Endothelial cell of umbilical vein (primary cell): Measurements from ENCODE around the gene CFAP161. TPM values are rescaled to one million over a fixed set of nuclear protein-coding genes. Genes with fewer than 3 reads are reported as not detected.

Experiments
- BruUV-seq: library from RNA; stranded (reverse); fragments of 400-500 nt; replicated peaks from 2 replicates; lab custom pipeline; 2021; lab: Mats Ljungman, UMichigan
- CTCF ChIA-PET: fragments of 300-600, 350-600 bp; sonication (Branson Sonifier 250); formaldehyde crosslinking; loops from one replicate; lab custom pipeline; 2021; ENCODE audit warnings: antibody characterized with exemption, inconsistent platforms; lab: Charles Lee
- POLR2A ChIA-PET: fragments of 300-600, 350-600 bp; sonication (Branson Sonifier 250); formaldehyde crosslinking; loops from one replicate; lab custom pipeline; 2021; ENCODE audit warnings: antibody characterized with exemption, inconsistent platforms; lab: Charles Lee
- DNase-seq: peaks from one replicate; pipeline ENCODE4 v3.0.0-alpha.2; 2011; ENCODE audit warnings: low read depth, low spot score
- FAIRE-seq: peaks from 2 replicates; lab custom pipeline; 2011; peaks lifted over from hg19 to GRCh38; lab: Jason Lieb, UNC
- H2AFZ ChIP-seq: 2 replicates; pipeline ENCODE4 v1.6.0; 2012; ENCODE audit warnings: low read depth, low read length, control low read depth, inconsistent platforms
- H3K27ac ChIP-seq: 2 replicates; pipeline ENCODE4 v1.5.1; 2011; ENCODE audit warnings: low read depth, mild to moderate bottlenecking, control low read depth, low read length, moderate library complexity; ENCODE audit not compliant: insufficient read depth
- H3K27me3 ChIP-seq, 2 experiments: 2 replicates each; pipeline versions ENCODE4 v1.6.0 to v1.6.1; 2011; ENCODE audit warnings: low read length in 2 of 2, mixed read lengths in 1 of 2; ENCODE audit not compliant: control insufficient read depth in 2 of 2, insufficient read depth in 2 of 2
- H3K36me3 ChIP-seq, 2 experiments: 2 replicates in 1 of 2; 3 replicates in 1 of 2; pipeline ENCODE4 v1.5.1; 2011; ENCODE audit warnings: low read length in 2 of 2, mild to moderate bottlenecking in 1 of 2, moderate library complexity in 1 of 2; ENCODE audit not compliant: control insufficient read depth in 2 of 2, insufficient read depth in 2 of 2; ENCODE audit errors: extremely low read depth in 1 of 2
- H3K4me1 ChIP-seq: 3 replicates; pipeline ENCODE4 v1.5.1; 2011; ENCODE audit warnings: mild to moderate bottlenecking, low read length; ENCODE audit not compliant: control insufficient read depth, insufficient read depth; ENCODE audit errors: extremely low read depth
- H3K4me2 ChIP-seq: 2 replicates; pipeline ENCODE4 v1.6.1; 2011; ENCODE audit warnings: low read length, control low read depth, mixed read lengths; ENCODE audit not compliant: insufficient read depth
- H3K4me3 ChIP-seq, 3 experiments: fragments of 200-600 bp in 1 of 3; sonication (generic), shearing (Covaris generic) in 1 of 3; replicated peaks in 1 of 3; 2 replicates each; pipeline ENCODE4 v1.5.1; 2011 to 2016; ENCODE audit warnings: control low read depth in 3 of 3, low read length in 3 of 3, mild to moderate bottlenecking in 2 of 3, inconsistent platforms in 1 of 3, low read depth in 1 of 3, moderate library complexity in 1 of 3; ENCODE audit not compliant: insufficient read depth in 1 of 3
- H3K79me2 ChIP-seq: 2 replicates; pipeline ENCODE4 v1.6.0; 2012; ENCODE audit warnings: low read length, inconsistent platforms; ENCODE audit not compliant: control insufficient read depth, insufficient read depth
- H3K9ac ChIP-seq: replicated peaks from 2 replicates; pipeline ENCODE3; 2011; ENCODE audit warnings: low read length, control low read depth; ENCODE audit not compliant: insufficient read depth; ENCODE audit errors: extremely low read depth
- H3K9me1 ChIP-seq: replicated peaks from 3 replicates; pipeline ENCODE4 v1.6.0; 2011; ENCODE audit warnings: mild to moderate bottlenecking, low read length; ENCODE audit not compliant: control insufficient read depth, insufficient read depth; ENCODE audit errors: extremely low read depth
- H3K9me3 ChIP-seq: replicated peaks from 2 replicates; pipeline ENCODE4 v1.5.1; 2012; ENCODE audit warnings: low read length, inconsistent platforms; ENCODE audit not compliant: control insufficient read depth, insufficient read depth
- H4K20me1 ChIP-seq: replicated peaks from 2 replicates; pipeline ENCODE3; 2011; ENCODE audit warnings: mild to moderate bottlenecking, low read length; ENCODE audit not compliant: control insufficient read depth, insufficient read depth; ENCODE audit errors: extremely low read depth
- CTCF ChIP-seq, 2 donors: IDR thresholded peaks; 1 replicate in 1 of 2; 2 replicates in 1 of 2; pipeline ENCODE4 v1.5.1; 2011; ENCODE audit warnings: low read length in 2 of 2, mild to moderate bottlenecking in 2 of 2, moderate library complexity in 2 of 2, control low read depth in 1 of 2, inconsistent platforms in 1 of 2, low read depth in 1 of 2; ENCODE audit not compliant: insufficient read depth in 1 of 2; ENCODE audit errors: extremely low read depth in 1 of 2
- EZH2 ChIP-seq: IDR thresholded peaks from 2 replicates; pipeline ENCODE4 v1.6.1; 2012; ENCODE audit warnings: borderline replicate concordance, low read depth, mild to moderate bottlenecking, moderate library complexity, low read length, inconsistent platforms; ENCODE audit not compliant: severe bottlenecking
- FOS ChIP-seq: IDR thresholded peaks from 2 replicates; pipeline ENCODE4 v1.6.1; 2011; ENCODE audit warnings: mild to moderate bottlenecking, low read length, moderate library complexity, borderline replicate concordance; ENCODE audit not compliant: insufficient read depth
- GATA2 ChIP-seq: IDR thresholded peaks from 2 replicates; pipeline ENCODE4 v1.7.0; 2011; ENCODE audit warnings: low read depth, mild to moderate bottlenecking, moderate library complexity, mixed read lengths, low read length; ENCODE audit not compliant: insufficient read length, insufficient read depth
- JUN ChIP-seq: IDR thresholded peaks from 2 replicates; pipeline ENCODE4 v1.6.1; 2011; ENCODE audit warnings: borderline replicate concordance, low read depth; ENCODE audit not compliant: insufficient read length, insufficient read depth
- MAX ChIP-seq: IDR thresholded peaks from 2 replicates; pipeline ENCODE4 v1.6.1; 2011; ENCODE audit not compliant: insufficient read depth, insufficient read length
- MYC ChIP-seq: IDR thresholded peaks from one replicate; pipeline ENCODE4 v1.6.1; 2011; ENCODE audit warnings: mild to moderate bottlenecking, low read depth, low read length
- POLR2A ChIP-seq: IDR thresholded peaks from 2 replicates; pipeline ENCODE4 v1.6.1; 2012; ENCODE audit warnings: low read depth, mild to moderate bottlenecking, control low read depth, low read length
- POLR2AphosphoS5 ChIP-seq: IDR thresholded peaks from 2 replicates; pipeline ENCODE4 v1.6.1; 2012; ENCODE audit warnings: low read depth, mild to moderate bottlenecking, control low read depth, low read length, moderate library complexity; ENCODE audit not compliant: insufficient read depth
- dilution Hi-C: fragments of 300-500 bp; cut with MboI; formaldehyde crosslinking; loops from one replicate; pipeline ENCODE4 v1.15.0; 2019; ENCODE audit warnings: low sequenced_read_pairs; ENCODE audit not compliant: extremely low pct_ligation_motif_present
- intact Hi-C: fragments of 100-400 bp; cut with micrococcal nuclease; formaldehyde crosslinking; loops from one replicate; pipeline ENCODE4 v1.10.0; 2022
- polyA plus RNA-seq, 4 experiments: library from polyadenylated mRNA; depleted of rRNA in 3 of 4; stranded (reverse) in 3 of 4; unstranded in 1 of 4; fragments of >200 nt; gene quantifications; 2 replicates each; pipeline versions ENCODE4 v1.2.1 to v1.2.3, GENCODE V29; 2011 to 2012; ENCODE audit warnings: missing spikeins in 1 of 4
- total RNA-seq: library from RNA; stranded (reverse); gene quantifications from 2 replicates; pipeline ENCODE4 v1.2.3, GENCODE V29; 2021

The CFAP161 gene
- total and polyA plus RNA-seq, 2 donors (not counting 3 experiments of a cell fraction or from before 2014, with no cell fraction given): 0.08 TPM; not detected in 1

GRCh38 chr15:81146466-81146865 lies 12.4 kb downstream of the CFAP161 start:
- CTCF ChIA-PET: interaction anchor here (1.0 to 4.2 kb wide), 3 partner anchors 9 to 120 kb away, joined by 3 to 15 read pairs (median 14); no protein-coding TSS in a partner anchor
- Histone ChIP-seq H3K4me3 (no peak overlapping the region), H4K20me1 (no peaks in the 10 kb centered on the region), H3K36me3 (no peaks in the 10 kb centered on the region), H3K27ac (no peak overlapping the region), H2AFZ (no peak overlapping the region), H3K4me2 (no peak overlapping the region), H3K27me3 (no peaks in the 10 kb centered on the region), H3K4me1 (no peaks in the 10 kb centered on the region), H3K9me3 (no peaks in the 10 kb centered on the region), H3K9me1 (no peaks in the 10 kb centered on the region), H3K79me2 (no peaks in the 10 kb centered on the region), H3K9ac (no peak overlapping the region)
- FAIRE-seq (no peak), DNase-seq (no peak)
- no TSS peak for BruUV-seq
- intact Hi-C loops (no loop called here), dilution Hi-C loops (no loop called here)
- POLR2A ChIA-PET: no interaction called here
- no peak for TF ChIP-seq MYC
- TF ChIP-seq EZH2: no peak
- no peak for TF ChIP-seq JUN
- TF ChIP-seq FOS: no peak
- no peak for TF ChIP-seq MAX
- TF ChIP-seq POLR2A: no peak
- no peak for TF ChIP-seq GATA2
- no peak for TF ChIP-seq POLR2AphosphoS5
- TF ChIP-seq CTCF (IDR thresholded peaks at IDR 0.05; ENCODE audit: extremely low read depth in 1 of 2, insufficient read depth in 1 of 2, low read depth in 1 of 2, low read length in 2 of 2): no peak
